Stimulated activated CD4-positive, alpha-beta T cell treated with anti-CD3 and anti-CD28 coated beads, Interleukin-15, amount 100 ng/mL, for 48 hours (primary cell): Measurements from ENCODE around the gene REPIN1.

Experiments
- DNase-seq, 2 donors: peaks; one replicate each; pipeline ENCODE4 v3.0.0-alpha.2; 2020; ENCODE audit warnings: low read depth in 2 of 2

Gene REPIN1

GRCh38 chr7:150390205-150390604 lies 21.6 kb downstream of the REPIN1 start:
- DNase-seq: no peak

- DNase-seq: no peak
These were observed 24.7 kb downstream of the REPIN1 start for GRCh38 chr7:150393325-150393724.

- DNase-seq: no peak
These were observed 27.8 kb downstream of the REPIN1 start for GRCh38 chr7:150396426-150396825.

GRCh38 chr7:150396851-150397260 lies 28.2 kb downstream of the REPIN1 start:
- no peak for DNase-seq

- no peak for DNase-seq
These were observed 28.9 kb downstream of the REPIN1 start for GRCh38 chr7:150397346-150398107.

- no peak for DNase-seq
These were observed 29.7 kb downstream of the REPIN1 start for GRCh38 chr7:150398108-150398964.

- no peak for DNase-seq
These were observed 30.3 kb downstream of the REPIN1 start for GRCh38 chr7:150398965-150399320.

GRCh38 chr7:150399421-150400007 lies 30.9 kb downstream of the REPIN1 start:
- no peak for DNase-seq

- no peak for DNase-seq
These were observed 31.6 kb downstream of the REPIN1 start for GRCh38 chr7:150400008-150400787.

- DNase-seq: no peak
These were observed 32.3 kb downstream of the REPIN1 start for GRCh38 chr7:150400788-150401423.

- no peak for DNase-seq
These were observed 32.8 kb downstream of the REPIN1 start for GRCh38 chr7:150401424-150401790.

- no peak for DNase-seq
These were observed 33.4 kb downstream of the REPIN1 start for GRCh38 chr7:150401861-150402631.

- no peak for DNase-seq
These were observed 34.2 kb downstream of the REPIN1 start for GRCh38 chr7:150402671-150403321.

- DNase-seq: no peak
These were observed 35.0 kb downstream of the REPIN1 start for GRCh38 chr7:150403376-150404171.

GRCh38 chr7:150404172-150404804 lies 35.7 kb downstream of the REPIN1 start:
- no peak for DNase-seq

GRCh38 chr7:150404805-150405583 lies 36.4 kb downstream of the REPIN1 start:
- peak; percentile 50 to 66 for DNase-seq

- no peak for DNase-seq
These were observed 37.1 kb downstream of the REPIN1 start for GRCh38 chr7:150405584-150406311.

- DNase-seq: no peak
These were observed 37.6 kb downstream of the REPIN1 start for GRCh38 chr7:150406312-150406566.
